ENCODE measurements around the gene RYR1. TPM values are rescaled to one million over a fixed set of nuclear protein-coding genes. Genes with fewer than 3 reads are reported as not detected.

RYR1 gene
- total RNA-seq, 2 donors from 2014 or later: 0.84 to 3.3 TPM

- Mint-ChIP-seq H3K36me3 (ENCODE audit: low read depth) (no peaks in the 10 kb centered on the region), H3K27me3 (ENCODE audit: insufficient read depth) (no peaks in the 10 kb centered on the region), H3K9me3 (no peaks in the 10 kb centered on the region), H3K27ac (no peak overlapping the region), H3K4me3 (no peak overlapping the region), H3K4me1 (no peaks in the 10 kb centered on the region)
- no peaks in the 10 kb centered on the region for H3K4me1 ChIP-seq (ENCODE audit: control insufficient read depth, insufficient read depth, low read length)
- no peaks in the 10 kb centered on the region for H3K36me3 ChIP-seq (ENCODE audit: control insufficient read depth, insufficient read depth, low read length)
- H3K27ac ChIP-seq (ENCODE audit: low read depth, low read length): no peak overlapping the region
- TF ChIP-seq CTCF (conservative IDR thresholded peaks at IDR 0.05): no peak
- DNase-seq: no peak
- WGBS, 2 experiments (ENCODE audit: insufficient coverage in 1 of 2, insufficient read length in 1 of 2): 90 to 92% methylated on average over 4 to 5 of the region's 6 CpGs
- no peaks in the 10 kb centered on the region for H3K9me3 ChIP-seq (ENCODE audit: control insufficient read depth, low read length)
- no peaks in the 10 kb centered on the region for H3K27me3 ChIP-seq (ENCODE audit: control insufficient read depth, insufficient read depth, low read length, poor library complexity, severe bottlenecking)
- H3K4me3 ChIP-seq (ENCODE audit: low read length): no peak overlapping the region
- no peak overlapping the region for H3K9ac ChIP-seq (ENCODE audit: extremely low read depth, low read length, poor library complexity, severe bottlenecking)
Measured at GRCh38 chr19:38486731-38487336, 53.3 kb downstream of the RYR1 start.

- Histone ChIP-seq H3K36me3 (ENCODE audit: control insufficient read depth, insufficient read depth, low read length) (no peaks in the 10 kb centered on the region), H3K27ac (ENCODE audit: low read depth, low read length) (no peak overlapping the region), H3K9ac (ENCODE audit: extremely low read depth, low read length, poor library complexity, severe bottlenecking) (no peak overlapping the region), H3K4me1 (ENCODE audit: control insufficient read depth, insufficient read depth, low read length) (no peaks in the 10 kb centered on the region), H3K9me3 (ENCODE audit: control insufficient read depth, low read length) (no peaks in the 10 kb centered on the region), H3K27me3 (ENCODE audit: control insufficient read depth, insufficient read depth, low read length, poor library complexity, severe bottlenecking) (no peaks in the 10 kb centered on the region), H3K4me3 (ENCODE audit: low read length) (no peak overlapping the region)
- Mint-ChIP-seq H3K9me3 (no peaks in the 10 kb centered on the region), H3K27me3 (ENCODE audit: insufficient read depth) (no peaks in the 10 kb centered on the region), H3K4me1 (no peaks in the 10 kb centered on the region), H3K27ac (no peak overlapping the region), H3K4me3 (no peak overlapping the region), H3K36me3 (ENCODE audit: low read depth) (no peaks in the 10 kb centered on the region)
- no peak for TF ChIP-seq CTCF (conservative IDR thresholded peaks at IDR 0.05)
- DNase-seq: no peak
- WGBS, 2 experiments (ENCODE audit: insufficient coverage in 1 of 2, insufficient read length in 1 of 2): 83 to 91% methylated on average over 1 to 3 of the region's 3 CpGs
Measured at GRCh38 chr19:38488096-38488495, 54.6 kb downstream of the RYR1 start.

- Mint-ChIP-seq H3K4me3 (no peak overlapping the region), H3K27me3 (ENCODE audit: insufficient read depth) (no peaks in the 10 kb centered on the region), H3K36me3 (ENCODE audit: low read depth) (no peaks in the 10 kb centered on the region), H3K27ac (no peak overlapping the region), H3K4me1 (no peaks in the 10 kb centered on the region), H3K9me3 (no peaks in the 10 kb centered on the region)
- WGBS, 2 experiments (ENCODE audit: insufficient coverage in 1 of 2, insufficient read length in 1 of 2): 92 to 98% methylated on average over 6 to 9 of the region's 9 CpGs
- Histone ChIP-seq H3K27me3 (ENCODE audit: control insufficient read depth, insufficient read depth, low read length, poor library complexity, severe bottlenecking) (no peaks in the 10 kb centered on the region), H3K27ac (ENCODE audit: low read depth, low read length) (no peak overlapping the region), H3K9me3 (ENCODE audit: control insufficient read depth, low read length) (no peaks in the 10 kb centered on the region), H3K4me1 (ENCODE audit: control insufficient read depth, insufficient read depth, low read length) (no peaks in the 10 kb centered on the region), H3K9ac (ENCODE audit: extremely low read depth, low read length, poor library complexity, severe bottlenecking) (no peak overlapping the region), H3K36me3 (ENCODE audit: control insufficient read depth, insufficient read depth, low read length) (no peaks in the 10 kb centered on the region), H3K4me3 (ENCODE audit: low read length) (no peak overlapping the region)
- no peak for TF ChIP-seq CTCF (conservative IDR thresholded peaks at IDR 0.05)
- no peak for DNase-seq
Measured at GRCh38 chr19:38488776-38489481, 55.4 kb downstream of the RYR1 start.
